Esophagus squamous epithelium (tissue), 5 donors: ENCODE measurements around the gene ARL13B. TPM values are rescaled to one million over a fixed set of nuclear protein-coding genes. Genes with fewer than 3 reads are reported as not detected.
"Not testable (repeated sequence)": the region's sequence is repeated elsewhere in the genome, so short reads cannot be mapped to it uniquely, and the experiment has no call there.

ENCODE experiments used
- DNase-seq: peaks from one replicate; lab custom pipeline; 2025; lab: John Stamatoyannopoulos, UW
- H3K27ac ChIP-seq, 4 donors: fragments of 200-600 bp; sonication (generic); one replicate each; pipeline ENCODE4 v1.5.1; 2016 to 2019; ENCODE audit warnings: mild to moderate bottlenecking in 1 of 4
- H3K27me3 ChIP-seq, 4 donors: fragments of 200-600 bp; sonication (generic); 1 replicate in 3 of 4; 2 replicates in 1 of 4; pipeline versions ENCODE4 v1.5.1 to v1.6.0; 2017 to 2021; ENCODE audit warnings: antibody characterized with exemption in 1 of 4
- H3K36me3 ChIP-seq, 3 donors: fragments of 200-600 bp; sonication (generic); one replicate each; pipeline ENCODE4 v1.5.1; 2016 to 2019
- H3K4me1 ChIP-seq, 3 donors: fragments of 200-600 bp; sonication (generic); one replicate each; pipeline ENCODE4 v1.5.1; 2017 to 2019
- H3K4me3 ChIP-seq, 4 donors: fragments of 200-600 bp; sonication (generic); 1 replicate in 3 of 4; 2 replicates in 1 of 4; pipeline ENCODE4 v1.5.1; 2016 to 2019; ENCODE audit warnings: mild to moderate bottlenecking in 2 of 4, moderate library complexity in 1 of 4
- H3K9me3 ChIP-seq, 3 donors: fragments of 200-600 bp; sonication (generic); one replicate each; pipeline ENCODE4 v1.5.1; 2016 to 2019
- POLR2A ChIP-seq, 4 donors: fragments of 450-650 bp; IDR thresholded peaks; one replicate each; pipeline ENCODE4 v1.6.1; 2017; ENCODE audit warnings: antibody characterized with exemption in 4 of 4, mild to moderate bottlenecking in 4 of 4, moderate library complexity in 3 of 4
- WGBS, 2 donors: methylation state at CpG; one replicate each; pipeline ENCODE4 v1.1.5; 2018; 5-methylcytosine and 5-hydroxymethylcytosine counted together
- intact Hi-C: fragments of 100-400 bp; cut with DNase I; formaldehyde crosslinking; loops from one replicate; pipeline ENCODE4 v1.15.0; 2022
- total RNA-seq, 4 donors: library from RNA; depleted of rRNA; stranded (reverse); fragments of >200 nt; gene quantifications; one replicate each; pipeline ENCODE4 v1.1.0, GENCODE V29; 2016
- TF ChIP-seq, protein P1 (sequence below), 6 experiments: fragments of 450-650 bp in 4 of 6; fragments of 200-600 bp in 2 of 6; sonication (generic) in 2 of 6; IDR thresholded peaks; one replicate each; pipeline ENCODE4 v1.5.1; 2016 to 2019; ENCODE audit warnings: antibody characterized with exemption in 6 of 6, mild to moderate bottlenecking in 4 of 6, moderate library complexity in 4 of 6
- donor health status: DM: yes; HTN: yes; CAD: no.

The ARL13B gene
- total RNA-seq = 1 to 10 TPM; 4.2 to 9.0 (median 6.4) TPM

DNA sequence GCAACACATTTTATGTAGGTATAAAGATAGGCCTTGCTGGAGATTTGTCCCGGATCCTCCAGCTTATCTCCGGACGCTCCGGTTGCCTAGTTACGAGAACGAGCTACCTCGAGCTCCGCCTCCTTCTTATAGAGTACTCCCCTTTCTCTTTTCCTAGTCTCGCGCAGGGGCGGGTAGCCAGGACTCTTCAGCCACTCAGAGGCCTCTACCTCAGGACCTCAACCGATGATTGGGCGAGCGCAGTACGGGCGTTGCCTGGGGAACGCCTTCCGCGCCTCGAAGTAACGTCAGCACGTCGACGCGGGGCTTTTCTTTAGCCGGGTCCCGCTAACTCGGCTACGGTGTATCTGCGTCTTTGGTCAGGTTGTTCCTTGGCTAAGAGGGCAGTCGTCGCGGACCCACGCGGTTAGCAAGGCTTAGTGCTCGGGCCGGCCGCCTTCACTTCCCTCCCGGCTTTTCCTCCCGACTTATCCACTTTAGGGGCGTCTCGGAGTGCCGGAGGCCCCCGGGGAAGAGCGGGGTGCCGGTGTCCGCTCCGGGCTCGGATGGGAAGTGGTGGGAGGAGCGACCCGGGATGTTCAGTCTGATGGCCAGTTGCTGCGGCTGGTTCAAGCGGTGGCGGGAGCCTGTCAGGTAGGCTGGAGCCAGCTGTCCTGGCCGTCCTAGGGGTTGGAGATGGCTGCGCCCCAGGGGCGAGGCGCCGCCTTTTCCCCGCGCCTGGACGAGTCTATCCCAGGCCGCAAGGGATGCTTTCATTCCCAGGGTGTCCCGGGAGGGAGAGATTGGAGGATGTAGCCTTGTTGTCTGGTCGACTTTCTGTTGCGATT is at the start of gene ARL13B:
Gene ARL13B, plus strand, starts transcription at position 306 of the 827 bp plus-strand sequence. Its CDS starts 269 bp downstream, at position 575.
- Histone ChIP-seq H3K36me3 (no peaks in the 10 kb centered on the region), H3K27me3 (no peaks in the 10 kb centered on the region), H3K9me3 (no peaks in the 10 kb centered on the region), H3K27ac (peak within 1 kb of the TSS; percentile 93 to 97 (median 96)), H3K4me1 (peaks cover 0 to 19% (median 7%) of the 10 kb centered on the region in 3 donors), H3K4me3 (peak within 1 kb of the TSS; percentile 78 to 97 (median 92))
- intact Hi-C loops = no loop called here
- TF ChIP-seq, protein P1, sequence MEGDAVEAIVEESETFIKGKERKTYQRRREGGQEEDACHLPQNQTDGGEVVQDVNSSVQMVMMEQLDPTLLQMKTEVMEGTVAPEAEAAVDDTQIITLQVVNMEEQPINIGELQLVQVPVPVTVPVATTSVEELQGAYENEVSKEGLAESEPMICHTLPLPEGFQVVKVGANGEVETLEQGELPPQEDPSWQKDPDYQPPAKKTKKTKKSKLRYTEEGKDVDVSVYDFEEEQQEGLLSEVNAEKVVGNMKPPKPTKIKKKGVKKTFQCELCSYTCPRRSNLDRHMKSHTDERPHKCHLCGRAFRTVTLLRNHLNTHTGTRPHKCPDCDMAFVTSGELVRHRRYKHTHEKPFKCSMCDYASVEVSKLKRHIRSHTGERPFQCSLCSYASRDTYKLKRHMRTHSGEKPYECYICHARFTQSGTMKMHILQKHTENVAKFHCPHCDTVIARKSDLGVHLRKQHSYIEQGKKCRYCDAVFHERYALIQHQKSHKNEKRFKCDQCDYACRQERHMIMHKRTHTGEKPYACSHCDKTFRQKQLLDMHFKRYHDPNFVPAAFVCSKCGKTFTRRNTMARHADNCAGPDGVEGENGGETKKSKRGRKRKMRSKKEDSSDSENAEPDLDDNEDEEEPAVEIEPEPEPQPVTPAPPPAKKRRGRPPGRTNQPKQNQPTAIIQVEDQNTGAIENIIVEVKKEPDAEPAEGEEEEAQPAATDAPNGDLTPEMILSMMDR (IDR thresholded peaks at IDR 0.05) = no peak
- TF ChIP-seq POLR2A (IDR thresholded peaks at IDR 0.05) = peak in 3 of 4 donors; percentile 10 to 78 (median 77)
- WGBS, 2 donors = 0% methylated on average over 19 to 38 of the region's 66 CpGs
- peak; percentile 87 for DNase-seq

GRCh38 chr3:93931597-93932229 is 48.2 kb upstream of the ARL13B start:
- Histone ChIP-seq H3K4me3 (no peak overlapping the region), H3K27ac (no peak overlapping the region), H3K27me3 (no peaks in the 10 kb centered on the region), H3K36me3 (no peaks in the 10 kb centered on the region), H3K4me1 (no peaks in the 10 kb centered on the region), H3K9me3 (no peaks in the 10 kb centered on the region)
- TF ChIP-seq POLR2A (IDR thresholded peaks at IDR 0.05) = no peak
- TF ChIP-seq, protein P1 (IDR thresholded peaks at IDR 0.05) = no peak
- no peak for DNase-seq
- intact Hi-C loops = no loop called here
- WGBS, 2 donors = 87 to 88% methylated on average over 5 of the region's 5 CpGs

GRCh38 chr3:93934366-93935046 is 45.4 kb upstream of the ARL13B start:
- intact Hi-C loops = no loop called here
- H3K27me3 ChIP-seq = no peaks in the 10 kb centered on the region
- no peak for DNase-seq
- no peak overlapping the region for H3K27ac ChIP-seq
- no peaks in the 10 kb centered on the region for H3K4me1 ChIP-seq
- no peaks in the 10 kb centered on the region for H3K36me3 ChIP-seq
- no peak overlapping the region for H3K4me3 ChIP-seq
- WGBS, 2 donors = 68 to 69% methylated on average over 5 of the region's 5 CpGs
- no peaks in the 10 kb centered on the region for H3K9me3 ChIP-seq
- TF ChIP-seq, protein P1 (IDR thresholded peaks at IDR 0.05) = no peak
- TF ChIP-seq POLR2A (IDR thresholded peaks at IDR 0.05) = no peak

DNA sequence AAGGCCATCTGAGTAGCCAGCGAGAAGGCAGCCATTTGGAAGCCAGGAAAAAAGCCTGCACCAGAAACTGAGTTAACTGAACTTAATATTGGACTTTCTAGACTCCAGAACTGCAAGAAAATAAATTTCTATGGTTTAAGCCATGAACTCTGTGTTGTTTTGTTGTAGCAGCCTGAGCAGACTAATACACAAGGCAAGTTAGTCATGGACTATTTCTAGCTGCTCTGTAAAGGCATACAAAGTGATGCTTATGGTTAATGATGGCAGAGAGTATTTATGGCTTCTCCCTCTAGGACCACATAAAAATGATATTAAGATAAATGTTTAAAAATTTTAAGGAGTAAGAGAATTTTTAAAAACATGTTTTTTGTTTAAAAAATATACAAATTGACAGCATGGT is 43.4 kb upstream of the ARL13B start:
- Histone ChIP-seq H3K27ac (no peak overlapping the region), H3K36me3 (no peaks in the 10 kb centered on the region), H3K4me1 (no peaks in the 10 kb centered on the region), H3K4me3 (no peak overlapping the region), H3K27me3 (no peaks in the 10 kb centered on the region), H3K9me3 (peaks cover 0 to under 1% (median 0%) of the 10 kb centered on the region in 3 donors)
- WGBS, 2 donors = 62 to 75% methylated on average over 1 of the region's 1 CpG
- no peak for DNase-seq
- intact Hi-C loops = no loop called here
- TF ChIP-seq POLR2A (IDR thresholded peaks at IDR 0.05) = no peak
- TF ChIP-seq, protein P1 (IDR thresholded peaks at IDR 0.05) = no peak

GRCh38 chr3:93937485-93937884 is 42.5 kb upstream of the ARL13B start:
- H3K36me3 ChIP-seq, intact Hi-C loops, H3K27ac ChIP-seq, H3K27me3 ChIP-seq, H3K4me3 ChIP-seq, DNase-seq, H3K4me1 ChIP-seq: not testable (repeated sequence)
- H3K9me3 ChIP-seq = peaks cover 0 to 10% (median 0%) of the 10 kb centered on the region in 3 donors
- 60 to 74% methylated on average over 6 of the region's 6 CpGs for WGBS, 2 donors

GRCh38 chr3:93949958-93950357 is 30.0 kb upstream of the ARL13B start:
- H3K9me3 ChIP-seq, H3K4me1 ChIP-seq, DNase-seq, H3K27ac ChIP-seq, H3K4me3 ChIP-seq, intact Hi-C loops, H3K36me3 ChIP-seq, H3K27me3 ChIP-seq: not testable (repeated sequence)
- WGBS, 2 donors = 86% methylated on average over 5 of the region's 8 CpGs; no CpG with 5 or more reads in 1 of the 2 donors
